DMS153 treated with DMSO at 0.1 percent for 48 hours (cell line): ENCODE measurements around the gene SFT2D1.

ENCODE experiments used
- DNase-seq: peaks from one replicate; lab custom pipeline; 2025; ENCODE audit not compliant: unreplicated experiment; lab: John Stamatoyannopoulos, UW

Gene SFT2D1

DNA sequence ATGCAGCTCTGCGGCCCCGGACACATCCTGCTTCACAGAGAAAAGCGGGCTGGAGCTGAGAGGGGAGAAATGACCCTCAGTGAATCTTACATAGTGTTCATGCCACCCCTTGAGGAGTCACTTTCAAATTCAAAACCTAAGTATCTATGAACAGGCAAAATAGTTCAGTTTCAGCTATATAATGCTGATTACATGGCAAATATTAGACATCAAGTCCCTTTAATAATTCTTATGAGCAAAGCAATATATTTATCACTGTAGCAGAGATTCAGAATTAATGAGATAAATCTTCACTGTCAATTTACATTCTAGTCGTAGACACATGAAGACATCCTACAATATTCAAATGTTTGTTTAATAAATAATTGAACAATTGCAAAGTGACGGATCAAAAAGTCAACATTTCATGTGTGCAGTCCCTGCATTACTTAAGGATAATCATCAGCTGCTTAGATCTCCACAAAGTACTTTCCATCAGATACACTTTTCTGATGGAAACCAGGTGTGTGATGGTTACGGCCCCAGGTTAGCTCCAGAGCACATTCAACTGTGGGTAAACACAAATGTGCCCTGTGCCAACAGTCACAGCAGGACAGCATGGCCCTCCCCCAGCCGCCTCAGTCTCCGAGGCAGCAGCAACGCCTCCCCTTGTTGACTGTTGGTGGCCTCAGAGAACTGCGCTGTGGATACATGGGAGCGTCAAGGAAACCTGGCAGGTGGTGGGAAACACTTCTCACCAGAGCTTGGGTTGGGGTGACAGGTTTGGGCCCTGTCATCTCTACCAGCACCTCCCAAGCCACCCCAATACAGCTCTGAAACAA lies 33.4 kb downstream of the SFT2D1 start:
- DNase-seq = peak; percentile 83

DNA sequence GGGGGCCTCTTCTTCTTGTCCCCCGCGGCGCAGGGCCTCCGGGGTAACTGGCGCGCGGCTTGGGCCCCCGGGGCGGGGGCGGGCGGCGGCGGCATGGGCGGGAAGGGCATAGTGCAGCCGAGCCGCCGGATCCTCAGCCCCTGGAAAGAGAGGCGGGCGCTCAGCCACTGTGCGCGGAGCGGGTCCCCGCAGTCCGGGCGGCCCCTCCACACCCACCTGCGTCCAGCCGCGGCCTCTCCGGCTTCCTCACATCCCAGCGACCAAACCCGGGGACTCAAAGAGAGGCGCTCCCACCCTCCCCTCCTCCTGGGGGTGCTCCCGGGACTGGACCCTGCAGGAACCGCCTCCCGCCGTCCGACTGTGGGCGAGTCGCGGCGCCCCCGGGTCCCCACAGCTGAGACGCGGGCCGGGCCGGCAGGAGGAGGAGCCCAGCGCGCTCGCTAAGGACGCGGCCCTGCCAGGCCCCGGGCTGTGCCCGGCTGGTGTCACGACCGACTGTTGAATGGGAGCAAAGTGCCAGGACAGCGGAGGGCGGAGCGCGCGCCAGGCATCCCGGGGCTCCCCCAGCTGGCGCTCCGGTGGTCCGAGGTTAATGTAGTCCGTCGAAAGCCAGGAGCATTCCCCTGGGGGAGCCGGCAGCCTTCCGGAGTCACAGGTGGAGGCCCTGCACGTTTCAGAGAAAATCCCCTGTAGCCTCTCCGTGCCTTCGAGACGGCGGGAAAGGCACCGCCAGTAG lies 34.1 kb downstream of the SFT2D1 start, which contains the start of gene PRR18:
Gene PRR18 (minus strand): TSS at position 360 of the 736 bp plus-strand sequence. CDS start 250 bp downstream, at position 110.
- DNase-seq = no peak

DNA sequence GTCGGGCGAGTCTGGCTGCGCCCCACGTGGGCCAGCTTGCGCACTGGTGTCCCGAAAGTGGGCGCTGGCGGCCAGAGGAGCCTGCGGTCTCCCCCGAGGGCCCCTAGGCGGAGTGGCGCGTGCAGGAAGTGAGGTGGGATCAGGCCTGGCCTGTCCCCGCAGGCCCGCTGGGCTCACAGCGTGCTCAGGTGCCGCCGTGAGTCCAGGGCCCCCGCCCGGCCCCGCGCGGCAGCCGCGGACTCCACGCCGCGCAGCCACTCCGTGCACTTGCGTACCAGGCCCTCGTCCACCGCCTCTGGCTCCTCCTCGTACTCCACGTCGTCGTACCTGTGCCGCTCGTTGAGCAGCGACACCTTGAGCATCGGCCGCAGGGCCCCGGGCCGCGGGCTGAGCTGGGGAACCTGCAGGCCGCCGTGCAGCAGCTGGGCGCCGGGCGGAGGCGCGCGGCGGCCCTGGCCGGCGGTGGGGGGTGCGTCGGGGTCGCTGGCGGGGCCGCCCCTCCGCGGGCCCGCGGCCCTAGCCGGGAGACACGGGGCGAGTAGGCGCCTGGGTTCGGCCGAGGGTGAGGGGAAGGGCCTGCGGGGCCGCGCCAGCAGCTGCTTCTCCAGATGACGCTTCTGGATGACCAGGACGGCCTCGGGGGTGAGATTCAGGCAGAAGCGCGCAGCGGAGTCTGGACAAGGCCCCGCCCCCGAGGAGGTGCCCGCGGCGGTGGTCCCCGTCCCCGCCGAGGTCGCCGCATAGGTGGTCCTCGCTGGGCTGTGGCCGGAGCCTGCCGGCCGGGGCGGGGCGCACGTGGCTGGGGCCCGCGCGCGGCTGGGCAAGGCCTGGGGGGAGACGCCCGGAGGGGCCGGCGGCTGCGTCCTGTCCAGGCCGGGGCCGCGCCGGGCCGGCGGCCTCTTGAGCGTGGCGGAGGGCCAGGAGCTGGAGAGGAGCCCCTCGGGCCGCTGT lies 35.0 kb downstream of the SFT2D1 start:
- DNase-seq = no peak

GRCh38 chr6:166306378-166307081 lies 35.8 kb downstream of the SFT2D1 start:
- no peak for DNase-seq

DNA sequence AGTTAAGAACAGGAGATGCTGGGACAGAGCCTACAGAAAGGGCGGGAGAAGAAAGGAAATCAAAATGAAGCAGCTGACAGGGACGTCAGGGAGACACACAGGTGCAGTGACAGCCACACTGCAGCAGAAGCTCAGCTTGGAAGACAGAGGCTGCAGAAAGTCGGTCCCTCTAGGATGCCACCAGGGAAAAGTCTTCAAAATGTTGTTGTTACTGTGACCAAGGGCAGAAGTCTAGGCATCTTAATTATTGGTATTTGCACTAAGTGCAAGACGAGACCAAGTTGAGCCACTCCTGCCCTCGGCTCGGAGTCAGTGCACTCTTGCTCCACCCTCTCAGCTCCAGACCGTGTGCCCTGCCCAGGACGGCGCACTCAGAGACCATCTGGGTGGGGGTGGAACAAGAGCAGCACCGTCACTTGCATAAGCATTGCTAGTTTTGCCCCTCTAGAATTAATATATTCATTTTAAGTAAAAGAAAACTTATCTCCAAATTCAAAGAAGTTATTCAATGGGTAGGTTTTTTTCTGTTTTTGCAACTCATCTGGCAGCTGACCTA lies 36.7 kb downstream of the SFT2D1 start:
- DNase-seq = no peak

DNA sequence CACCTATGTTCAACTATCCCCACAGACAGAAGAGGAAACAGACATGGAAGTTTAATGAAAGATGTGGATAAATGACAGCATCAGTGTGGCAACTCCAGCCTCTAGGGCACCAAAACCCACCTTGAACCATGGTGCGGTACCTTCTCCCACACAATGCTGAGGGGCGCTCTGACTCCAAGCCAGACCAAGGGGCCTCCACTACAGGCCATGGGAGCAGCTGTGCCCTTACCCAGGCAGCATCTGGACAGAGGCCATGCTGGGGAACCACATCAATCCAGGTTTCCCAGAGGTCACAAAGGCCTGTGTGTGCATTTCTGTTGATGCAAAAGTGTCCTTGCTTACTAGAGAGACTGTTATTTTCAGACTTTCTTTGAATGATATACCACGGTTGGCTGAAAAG lies 38.2 kb downstream of the SFT2D1 start:
- DNase-seq = no peak

- no peak for DNase-seq
Observed at GRCh38 chr6:166301611-166302529, 40.5 kb downstream of the SFT2D1 start.

DNA sequence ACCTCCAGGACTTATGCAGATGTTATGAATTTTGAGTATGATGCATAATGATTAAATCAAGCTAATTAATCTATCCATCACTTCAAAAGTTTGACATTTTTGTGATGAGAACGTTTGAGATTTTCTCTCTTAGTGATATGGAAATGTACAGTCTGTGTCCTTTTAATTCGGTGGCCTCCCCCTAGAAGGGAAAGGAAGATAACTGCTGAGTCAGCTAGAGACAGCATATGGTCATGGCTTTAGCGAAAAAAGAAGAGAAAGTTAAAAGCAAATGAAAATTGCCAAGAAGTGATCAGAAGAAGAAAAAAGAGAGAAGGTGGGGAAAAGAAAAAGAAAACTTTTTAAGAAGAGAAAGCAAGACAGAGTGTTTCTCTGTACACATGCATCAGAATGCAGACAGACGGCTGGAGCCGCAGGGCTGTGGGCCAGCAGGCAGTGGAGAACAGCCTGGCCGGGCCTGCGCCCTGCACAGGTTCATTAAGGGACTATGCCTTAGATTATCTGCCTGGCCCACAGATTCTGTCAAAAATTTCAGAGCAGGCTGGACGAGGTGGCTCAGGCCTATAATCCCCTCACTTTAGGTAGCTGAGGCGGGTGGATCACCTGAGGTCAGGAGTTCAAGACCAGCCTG lies 41.9 kb downstream of the SFT2D1 start:
- DNase-seq = no peak

GRCh38 chr6:166297606-166298005 lies 44.7 kb downstream of the SFT2D1 start:
- no peak for DNase-seq

DNA sequence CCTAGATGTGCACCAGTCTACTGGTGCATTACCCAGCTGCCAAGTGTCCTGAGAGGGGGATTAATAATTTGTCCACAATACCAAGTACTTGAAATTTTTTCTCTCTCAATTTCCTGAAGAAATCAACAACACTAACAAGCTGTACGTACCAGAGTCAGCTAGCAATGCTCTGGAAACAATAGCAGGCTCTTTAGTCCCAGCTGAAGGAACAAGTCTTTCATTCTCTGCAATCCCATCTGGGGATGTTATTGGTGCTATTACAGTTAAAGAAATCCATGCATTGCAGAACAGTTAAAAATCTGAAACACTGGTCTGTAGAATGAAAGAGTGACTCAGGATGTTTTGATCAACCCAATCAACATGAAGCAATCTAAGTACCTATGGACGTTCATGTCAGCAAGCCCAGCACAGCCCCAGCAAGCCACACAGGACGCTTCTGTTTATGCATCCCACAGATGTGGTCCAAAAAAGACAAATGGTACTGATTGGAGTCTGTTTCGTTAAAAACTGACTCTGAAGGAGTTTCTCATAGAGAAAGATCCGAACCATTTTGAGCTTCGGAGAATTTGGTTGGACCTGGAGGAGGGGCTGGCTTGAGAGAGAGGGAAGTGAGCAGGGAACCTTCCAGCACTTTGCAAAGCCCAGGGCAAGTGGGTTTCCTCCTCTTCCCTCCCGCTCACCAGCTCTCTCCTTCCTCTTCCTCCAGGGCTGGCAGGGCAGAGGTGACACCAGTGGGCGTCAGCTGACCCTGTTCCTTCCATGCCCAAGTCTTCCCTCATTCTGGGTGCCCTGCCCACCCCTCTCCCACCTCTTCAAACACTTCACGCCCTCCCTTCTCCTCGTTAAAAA lies 46.1 kb downstream of the SFT2D1 start:
- DNase-seq = no peak

GRCh38 chr6:166293731-166294584 lies 48.4 kb downstream of the SFT2D1 start:
- DNase-seq = no peak

GRCh38 chr6:166289207-166290060 lies 52.9 kb downstream of the SFT2D1 start:
- DNase-seq = no peak

DNA sequence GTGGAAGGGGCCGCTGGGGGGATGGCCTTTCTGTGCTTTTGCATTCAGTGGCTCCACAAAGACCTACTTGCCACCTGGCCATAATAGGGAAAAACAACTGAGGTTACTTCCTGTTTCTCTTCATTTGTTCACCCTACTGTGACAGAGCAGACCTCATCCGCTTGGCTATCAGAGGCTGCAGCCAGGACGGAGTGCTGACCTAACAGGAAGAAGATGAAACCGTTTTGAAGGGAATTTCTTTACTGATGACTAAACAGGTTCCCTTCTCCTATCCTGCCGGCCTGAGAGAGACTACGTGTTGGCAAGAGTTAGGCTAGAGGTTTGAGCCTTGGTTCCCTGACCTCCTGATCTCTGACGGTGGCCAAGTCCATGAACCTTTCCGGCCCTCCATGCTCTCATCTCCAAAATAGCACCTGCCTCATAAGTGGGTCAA lies 55.5 kb downstream of the SFT2D1 start:
- DNase-seq = no peak

DNA sequence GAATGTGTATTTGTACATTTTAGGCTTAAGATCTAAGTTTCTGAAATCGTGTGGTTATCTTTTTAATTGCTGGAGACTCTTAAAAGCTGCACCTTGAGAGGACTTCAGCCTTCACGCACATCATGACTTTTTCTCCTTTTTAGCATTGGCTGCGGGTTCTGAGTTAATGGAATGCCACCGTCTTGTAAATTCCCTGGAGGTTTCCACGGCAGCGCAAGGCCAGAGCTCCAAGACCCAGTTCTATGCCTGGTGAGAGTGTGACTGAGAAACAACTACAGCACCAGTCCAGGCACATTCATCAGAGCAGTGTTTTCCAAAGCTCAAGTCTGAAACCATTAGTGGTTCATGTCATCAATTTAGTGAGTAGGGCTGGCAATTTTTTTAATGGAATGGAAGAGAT lies 57.1 kb downstream of the SFT2D1 start:
- DNase-seq = no peak

DNA sequence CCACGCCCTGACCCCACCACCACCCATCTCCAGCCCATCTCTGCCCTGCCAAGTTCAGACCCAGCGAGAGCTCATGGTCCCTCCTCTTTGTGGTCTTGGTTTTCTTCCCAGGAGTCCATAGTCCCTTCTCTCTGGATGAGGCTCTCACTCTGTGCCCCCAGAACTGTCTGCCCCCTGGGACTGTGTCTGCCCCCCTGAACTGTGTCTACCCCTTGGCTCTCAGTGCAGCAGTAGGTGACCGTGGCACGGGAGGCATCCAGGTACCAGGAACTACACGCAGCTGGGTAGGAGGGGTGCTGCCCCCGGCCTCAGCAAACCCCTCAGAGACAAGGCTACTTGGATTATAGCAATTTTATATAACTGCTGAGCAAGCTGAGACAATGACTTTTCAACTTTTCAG lies 57.7 kb downstream of the SFT2D1 start:
- DNase-seq = no peak
